B cell (primary cell): Measurements from ENCODE around the gene LOC101059915.

Source experiments
- ATAC-seq: fragments of 200-7000 bp; cut with Tn5 transposase; one replicate; pipeline ENCODE4 v1.10.0; 2021; ENCODE audit warnings: low read depth, mild to moderate bottlenecking, moderate number of reproducible peaks, moderate library complexity
- CTCF ChIA-PET: fragments of 350-600 bp; sonication (Branson Sonifier 250); formaldehyde crosslinking; loops from one replicate; lab custom pipeline; 2021; ENCODE audit warnings: antibody characterized with exemption, inconsistent platforms; lab: Charles Lee
- POLR2A ChIA-PET: fragments of 350-600 bp; sonication (Branson Sonifier 250); formaldehyde crosslinking; loops from one replicate; lab custom pipeline; 2021; ENCODE audit warnings: antibody characterized with exemption; lab: Charles Lee
- DNase-seq: peaks from one replicate; pipeline ENCODE4 v3.0.0; 2013
- H2AFZ ChIP-seq: 2 replicates; pipeline ENCODE4 v1.6.1; 2012; ENCODE audit warnings: mild to moderate bottlenecking, low read depth, low read length; ENCODE audit not compliant: insufficient read depth, poor library complexity, severe bottlenecking
- H3K27ac ChIP-seq, 2 donors: 1 replicate in 1 of 2; 2 replicates in 1 of 2; pipeline ENCODE4 v1.5.1; 2012 to 2013; ENCODE audit warnings: low read length in 2 of 2, mild to moderate bottlenecking in 2 of 2, moderate library complexity in 1 of 2
- H3K27me3 ChIP-seq, 4 experiments: fragments of 200-600 bp in 1 of 4; sonication (generic) in 1 of 4; replicated peaks in 1 of 4; 1 replicate in 2 of 4; 2 replicates in 2 of 4; pipeline versions ENCODE4 v1.6.1 to v1.7.0; 2013 to 2016; ENCODE audit warnings: low read length in 3 of 4, mild to moderate bottlenecking in 2 of 4, mixed read lengths in 1 of 4, moderate library complexity in 1 of 4; ENCODE audit not compliant: insufficient read depth in 4 of 4, control insufficient read depth in 3 of 4; ENCODE audit errors: control extremely low read depth in 1 of 4
- H3K36me3 ChIP-seq, 2 experiments: replicated peaks in 1 of 2; 1 replicate in 1 of 2; 2 replicates in 1 of 2; pipeline versions ENCODE4 v1.6.1 to v1.7.1; 2013; ENCODE audit warnings: low read length in 1 of 2; ENCODE audit not compliant: insufficient read depth in 2 of 2, control insufficient read depth in 1 of 2; ENCODE audit errors: control extremely low read depth in 1 of 2, extremely low read depth in 1 of 2
- H3K4me1 ChIP-seq, 2 donors: fragments of 200-600 bp in 1 of 2; sonication (generic) in 1 of 2; 1 replicate in 1 of 2; 2 replicates in 1 of 2; pipeline versions ENCODE4 v1.5.1 to v1.6.1; 2013 to 2017; ENCODE audit warnings: low read length in 2 of 2; ENCODE audit not compliant: control insufficient read depth in 2 of 2, insufficient read depth in 2 of 2
- H3K4me2 ChIP-seq: replicated peaks from 2 replicates; pipeline ENCODE3; 2012; ENCODE audit warnings: mild to moderate bottlenecking, low read depth, low read length; ENCODE audit not compliant: poor library complexity, severe bottlenecking
- H3K4me3 ChIP-seq, 5 experiments: fragments of 200-600 bp in 1 of 5; sonication (generic) in 1 of 5; 1 replicate in 3 of 5; 2 replicates in 2 of 5; pipeline versions ENCODE4 v1.5.1 to v1.7.0; 2011 to 2016; ENCODE audit warnings: low read length in 4 of 5, mild to moderate bottlenecking in 4 of 5, low read depth in 2 of 5, control low read depth in 1 of 5, moderate library complexity in 1 of 5; ENCODE audit not compliant: insufficient read depth in 1 of 5; ENCODE audit errors: control extremely low read depth in 1 of 5, extremely low read depth in 1 of 5
- H3K79me2 ChIP-seq: fragments of 200-600 bp; sonication (generic); one replicate; pipeline ENCODE4 v1.6.0; 2016; ENCODE audit warnings: low read length; ENCODE audit not compliant: control insufficient read depth, insufficient read depth
- H3K9ac ChIP-seq: fragments of 200-600 bp; sonication (generic); 2 replicates; pipeline ENCODE4 v1.6.1; 2017; ENCODE audit warnings: mild to moderate bottlenecking, low read length, moderate library complexity
- H3K9me3 ChIP-seq, 3 donors: one replicate each; pipeline versions ENCODE4 v1.6.1 to v1.7.1; 2013; ENCODE audit warnings: low read length in 2 of 3; ENCODE audit not compliant: control insufficient read depth in 2 of 3, insufficient read depth in 1 of 3; ENCODE audit errors: control extremely low read depth in 1 of 3
- H4K20me1 ChIP-seq: 2 replicates; pipeline ENCODE4 v1.6.0; 2012; ENCODE audit warnings: mild to moderate bottlenecking, low read length; ENCODE audit not compliant: insufficient read depth, control insufficient read depth, poor library complexity, severe bottlenecking
- H3K27ac Mint-ChIP-seq: one replicate; pipeline ENCODE4 v1.8.0; 2021; ENCODE audit warnings: mixed read lengths
- H3K27me3 Mint-ChIP-seq: one replicate; pipeline ENCODE4 v1.8.0; 2021; ENCODE audit warnings: mixed read lengths
- H3K4me1 Mint-ChIP-seq: one replicate; pipeline ENCODE4 v1.8.0; 2021; ENCODE audit warnings: mixed read lengths
- H3K4me3 Mint-ChIP-seq: one replicate; pipeline ENCODE4 v1.8.0; 2021; ENCODE audit warnings: mixed read lengths
- H3K9me3 Mint-ChIP-seq: one replicate; pipeline ENCODE4 v1.8.0; 2022; ENCODE audit warnings: mixed read lengths; ENCODE audit not compliant: insufficient read depth
- CTCF ChIP-seq: fragments of 200-600 bp; IDR thresholded peaks from one replicate; pipeline ENCODE4 v1.8.0; 2022; ENCODE audit warnings: antibody characterized with exemption, mild to moderate bottlenecking
- EZH2 ChIP-seq: IDR thresholded peaks from 2 replicates; pipeline ENCODE4 v1.6.1; 2012; ENCODE audit warnings: borderline replicate concordance, low read depth, mild to moderate bottlenecking, moderate library complexity, low read length; ENCODE audit not compliant: insufficient read depth, poor library complexity, severe bottlenecking
- WGBS: methylation state at CpG from one replicate; pipeline ENCODE4 v1.1.5; 2013; ENCODE audit warnings: missing lambda C conversion rate; ENCODE audit not compliant: insufficient coverage; 5-methylcytosine and 5-hydroxymethylcytosine counted together
- intact Hi-C: fragments of 100-400 bp; cut with micrococcal nuclease; formaldehyde crosslinking; loops from one replicate; pipeline ENCODE4 v1.10.0; 2022

The LOC101059915 gene

GRCh38 chrX:71653344-71653743 lies 14.0 kb upstream of the LOC101059915 start:
- H4K20me1 ChIP-seq: no peaks in the 10 kb centered on the region
- no peaks in the 10 kb centered on the region for H3K36me3 ChIP-seq
- H3K27me3 ChIP-seq: no peaks in the 10 kb centered on the region
- H3K79me2 ChIP-seq: no peaks in the 10 kb centered on the region
- H3K4me1 ChIP-seq: peaks cover 0 to 5% of the 10 kb centered on the region in 2 donors
- TF ChIP-seq CTCF (no peak), EZH2 (no peak)
- no peaks in the 10 kb centered on the region for H3K9me3 Mint-ChIP-seq
- H3K27me3 Mint-ChIP-seq: no peaks in the 10 kb centered on the region
- H3K4me3 ChIP-seq: no peak overlapping the region
- H3K4me1 Mint-ChIP-seq: peaks cover 10% of the 10 kb centered on the region
- H3K9ac ChIP-seq: no peak overlapping the region
- no peak overlapping the region for H3K27ac Mint-ChIP-seq
- intact Hi-C loops: loop anchor here (5.0 kb wide), 1 partner anchor 236 kb away; no protein-coding TSS in a partner anchor
- H3K9me3 ChIP-seq: no peaks in the 10 kb centered on the region
- H3K27ac ChIP-seq: no peak overlapping the region
- WGBS: 83% methylated on average over 1 of the region's 2 CpGs
- no peak overlapping the region for H3K4me3 Mint-ChIP-seq
- ATAC-seq (no peak), DNase-seq (no peak)
- no peak overlapping the region for H3K4me2 ChIP-seq
- CTCF ChIA-PET: no interaction called here
- H2AFZ ChIP-seq: no peak overlapping the region
- POLR2A ChIA-PET: no interaction called here

- CTCF ChIA-PET: no interaction called here
- no CpG with 5 or more reads among the region's 4 CpGs for WGBS
Observed at GRCh38 chrX:71657267-71657666, 10.1 kb upstream of the LOC101059915 start.

More at GRCh38 chrX:71657267-71657666, 10.1 kb upstream of the LOC101059915 start:
- POLR2A ChIA-PET: no interaction called here
- Histone ChIP-seq H3K9me3 (no peaks in the 10 kb centered on the region), H3K27ac (no peak overlapping the region), H3K4me1 (no peaks in the 10 kb centered on the region), H3K27me3 (no peaks in the 10 kb centered on the region), H4K20me1 (no peaks in the 10 kb centered on the region), H3K9ac (no peak overlapping the region), H3K4me3 (no peak overlapping the region), H3K36me3 (no peaks in the 10 kb centered on the region), H3K4me2 (no peak overlapping the region), H3K79me2 (no peaks in the 10 kb centered on the region), H2AFZ (no peak overlapping the region)
- DNase-seq (no peak), ATAC-seq (no peak)
- TF ChIP-seq EZH2 (no peak), CTCF (no peak)
- Mint-ChIP-seq H3K27ac (no peak overlapping the region), H3K4me1 (peaks cover 3% of the 10 kb centered on the region), H3K9me3 (no peaks in the 10 kb centered on the region), H3K4me3 (no peak overlapping the region), H3K27me3 (no peaks in the 10 kb centered on the region)
- intact Hi-C loops: no loop called here
